OCI-LY1 (cell line): ENCODE measurements around the gene USP7.
"Not testable (repeated sequence)": the region's sequence is repeated elsewhere in the genome, so short reads cannot be mapped to it uniquely, and the experiment has no call there.

ENCODE experiments used
- H2AFZ ChIP-seq: fragments of 200-600 bp; sonication (generic), shearing (Covaris generic); 2 replicates; pipeline ENCODE4 v1.6.0; 2014; ENCODE audit warnings: antibody characterized with exemption, mild to moderate bottlenecking, low read length
- H3F3A ChIP-seq: fragments of 200-600 bp; sonication (generic), shearing (Covaris generic); 2 replicates; pipeline ENCODE4 v1.6.0; 2014; ENCODE audit warnings: mild to moderate bottlenecking, antibody characterized with exemption, low read length, moderate library complexity; ENCODE audit not compliant: insufficient read depth
- H3K27ac ChIP-seq: fragments of 200-600 bp; sonication (generic); 2 replicates; pipeline ENCODE4 v1.5.1; 2014; ENCODE audit warnings: low read length, mixed run types, mild to moderate bottlenecking, low read depth; ENCODE audit not compliant: poor library complexity, severe bottlenecking
- H3K27me3 ChIP-seq: fragments of 200-600 bp; sonication (generic); 2 replicates; pipeline ENCODE4 v1.6.0; 2014; ENCODE audit warnings: antibody characterized with exemption, mild to moderate bottlenecking, low read length, moderate library complexity; ENCODE audit not compliant: insufficient read depth
- H3K36me3 ChIP-seq: fragments of 200-600 bp; sonication (generic); 2 replicates; pipeline ENCODE4 v1.6.1; 2014; ENCODE audit warnings: mild to moderate bottlenecking, antibody characterized with exemption, low read length, moderate library complexity, mixed read lengths; ENCODE audit not compliant: insufficient read depth
- H3K4me1 ChIP-seq: fragments of 200-600 bp; sonication (generic); 2 replicates; pipeline ENCODE4 v1.5.1; 2014; ENCODE audit warnings: mild to moderate bottlenecking, low read length, moderate library complexity; ENCODE audit not compliant: insufficient read depth, severe bottlenecking
- H3K4me2 ChIP-seq: fragments of 200-600 bp; sonication (generic), shearing (Covaris generic); 2 replicates; pipeline ENCODE4 v1.6.1; 2014; ENCODE audit warnings: low read length
- H3K4me3 ChIP-seq: fragments of 200-600 bp; sonication (generic); 2 replicates; pipeline ENCODE4 v1.5.1; 2014; ENCODE audit warnings: low read length, low read depth, mild to moderate bottlenecking, mixed read lengths; ENCODE audit not compliant: poor library complexity, severe bottlenecking
- H3K79me2 ChIP-seq: fragments of 200-600 bp; shearing (Covaris generic); 2 replicates; pipeline ENCODE4 v1.6.1; 2016; ENCODE audit warnings: mixed run types, low read length, mixed read lengths; ENCODE audit not compliant: insufficient read depth
- H3K9ac ChIP-seq: fragments of 200-600 bp; sonication (generic), shearing (Covaris generic); 2 replicates; pipeline ENCODE4 v1.6.1; 2014; ENCODE audit warnings: mild to moderate bottlenecking, low read length, mixed read lengths
- H3K9me2 ChIP-seq: fragments of 200-600 bp; sonication (generic), shearing (Covaris generic); 2 replicates; pipeline ENCODE4 v1.6.1; 2014; ENCODE audit warnings: low read depth, mild to moderate bottlenecking, low read length, mixed read lengths
- H3K9me3 ChIP-seq: fragments of 200-600 bp; shearing (Covaris generic); 2 replicates; pipeline ENCODE4 v1.6.1; 2014; ENCODE audit warnings: low read length, mixed read lengths
- H4K20me1 ChIP-seq: fragments of 200-600 bp; sonication (generic), shearing (Covaris generic); 2 replicates; pipeline ENCODE4 v1.6.0; 2016; ENCODE audit warnings: mild to moderate bottlenecking, low read length; ENCODE audit not compliant: insufficient read depth
- EZH2 ChIP-seq: fragments of 200-600 bp; sonication (generic), shearing (Covaris generic); IDR thresholded peaks from 2 replicates; pipeline ENCODE4 v1.8.0; 2017; ENCODE audit warnings: borderline replicate concordance, mixed run types, mild to moderate bottlenecking, antibody characterized with exemption, low read length, moderate library complexity, mixed read lengths
- TF ChIP-seq, protein P1 (sequence below): fragments of 200-600 bp; sonication (generic), shearing (Covaris generic); IDR thresholded peaks from 2 replicates; pipeline ENCODE4 v1.5.1; 2017; ENCODE audit warnings: mild to moderate bottlenecking, antibody characterized with exemption, low read length, moderate library complexity, mixed read lengths

The USP7 gene

DNA sequence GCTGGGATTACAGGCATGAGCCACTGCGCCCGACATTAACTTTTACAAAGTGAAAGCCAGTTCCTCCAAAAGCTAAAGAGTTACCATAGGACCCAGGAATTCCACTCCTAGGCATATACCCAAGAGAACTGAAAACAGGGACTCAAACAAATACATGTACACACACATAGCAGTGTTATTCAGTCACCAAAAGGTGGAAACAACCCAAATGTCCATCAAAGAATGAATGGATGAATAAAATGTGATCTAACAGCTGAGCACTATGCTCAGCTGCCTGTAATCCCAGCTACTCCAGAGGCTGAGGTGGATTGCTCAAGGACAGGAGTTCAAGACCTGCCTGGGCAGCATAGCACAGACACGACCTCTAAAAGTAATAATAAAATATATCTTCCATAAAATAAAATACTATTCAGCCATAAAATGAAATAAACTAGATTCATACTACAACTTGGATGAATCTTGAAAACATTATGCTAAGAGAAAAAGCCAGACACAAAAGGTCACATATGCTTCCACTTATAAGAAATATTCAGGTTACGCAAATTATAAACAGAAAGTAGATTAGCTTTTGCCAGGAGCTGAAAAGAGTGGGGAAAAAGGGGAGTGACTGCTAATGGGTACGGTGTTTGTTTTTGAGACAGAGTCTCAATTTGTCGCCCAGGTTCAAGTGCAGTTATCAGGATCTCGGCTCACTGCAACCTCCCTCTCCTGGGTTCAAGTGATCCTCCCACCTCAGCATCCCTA, 9.3 kb upstream of the USP7 start:
- H3K27me3 ChIP-seq = no peaks in the 10 kb centered on the region
- TF ChIP-seq EZH2 = no peak
- TF ChIP-seq, protein P1, sequence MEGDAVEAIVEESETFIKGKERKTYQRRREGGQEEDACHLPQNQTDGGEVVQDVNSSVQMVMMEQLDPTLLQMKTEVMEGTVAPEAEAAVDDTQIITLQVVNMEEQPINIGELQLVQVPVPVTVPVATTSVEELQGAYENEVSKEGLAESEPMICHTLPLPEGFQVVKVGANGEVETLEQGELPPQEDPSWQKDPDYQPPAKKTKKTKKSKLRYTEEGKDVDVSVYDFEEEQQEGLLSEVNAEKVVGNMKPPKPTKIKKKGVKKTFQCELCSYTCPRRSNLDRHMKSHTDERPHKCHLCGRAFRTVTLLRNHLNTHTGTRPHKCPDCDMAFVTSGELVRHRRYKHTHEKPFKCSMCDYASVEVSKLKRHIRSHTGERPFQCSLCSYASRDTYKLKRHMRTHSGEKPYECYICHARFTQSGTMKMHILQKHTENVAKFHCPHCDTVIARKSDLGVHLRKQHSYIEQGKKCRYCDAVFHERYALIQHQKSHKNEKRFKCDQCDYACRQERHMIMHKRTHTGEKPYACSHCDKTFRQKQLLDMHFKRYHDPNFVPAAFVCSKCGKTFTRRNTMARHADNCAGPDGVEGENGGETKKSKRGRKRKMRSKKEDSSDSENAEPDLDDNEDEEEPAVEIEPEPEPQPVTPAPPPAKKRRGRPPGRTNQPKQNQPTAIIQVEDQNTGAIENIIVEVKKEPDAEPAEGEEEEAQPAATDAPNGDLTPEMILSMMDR = no peak

DNA sequence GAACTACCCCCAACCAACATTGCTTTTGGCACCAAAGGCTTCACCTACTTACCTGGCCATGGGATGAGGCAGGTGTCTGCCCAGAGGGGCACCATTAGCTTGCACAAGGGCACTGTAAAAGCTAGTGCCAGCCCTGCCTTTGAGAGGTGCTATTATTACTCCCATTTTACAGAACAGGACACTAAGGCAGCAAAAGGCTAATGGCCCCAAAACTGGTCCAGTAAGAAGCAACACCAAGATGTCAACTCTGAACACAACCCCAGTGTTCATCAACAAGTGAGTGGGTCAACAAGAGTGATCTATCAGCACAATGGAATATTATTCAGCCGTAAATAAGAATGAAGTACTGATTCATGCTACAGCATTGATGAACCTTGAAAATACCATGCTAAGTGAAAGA, 7.7 kb upstream of the USP7 start:
- no peaks in the 10 kb centered on the region for H3K27me3 ChIP-seq
- no peaks in the 10 kb centered on the region for H3F3A ChIP-seq
- H3K4me3 ChIP-seq = no peak overlapping the region
- no peaks in the 10 kb centered on the region for H3K4me1 ChIP-seq
- no peaks in the 10 kb centered on the region for H3K9me3 ChIP-seq
- H3K79me2 ChIP-seq = no peaks in the 10 kb centered on the region
- H3K27ac ChIP-seq = no peak overlapping the region
- H2AFZ ChIP-seq = no peak overlapping the region
- H3K4me2 ChIP-seq = no peak overlapping the region
- no peak overlapping the region for H3K9ac ChIP-seq
- H3K9me2 ChIP-seq = no peaks in the 10 kb centered on the region
- H3K36me3 ChIP-seq = no peaks in the 10 kb centered on the region; the same call in 1 of the 2 replicates
- no peaks in the 10 kb centered on the region for H4K20me1 ChIP-seq
- TF ChIP-seq, protein P1 = no peak
- TF ChIP-seq EZH2 = no peak

More for the DNA sequence above, 9.3 kb upstream of the USP7 start:
- no peak overlapping the region for H2AFZ ChIP-seq
- no peak overlapping the region for H3K4me3 ChIP-seq
- no peaks in the 10 kb centered on the region for H3F3A ChIP-seq
- H3K9me3 ChIP-seq = no peaks in the 10 kb centered on the region
- no peaks in the 10 kb centered on the region; the same call in 1 of the 2 replicates for H3K36me3 ChIP-seq
- no peak overlapping the region for H3K4me2 ChIP-seq
- H3K4me1 ChIP-seq = no peaks in the 10 kb centered on the region
- H3K79me2 ChIP-seq = no peaks in the 10 kb centered on the region
- H4K20me1 ChIP-seq = no peaks in the 10 kb centered on the region
- no peak overlapping the region for H3K9ac ChIP-seq
- no peak overlapping the region for H3K27ac ChIP-seq
- H3K9me2 ChIP-seq = no peaks in the 10 kb centered on the region

DNA sequence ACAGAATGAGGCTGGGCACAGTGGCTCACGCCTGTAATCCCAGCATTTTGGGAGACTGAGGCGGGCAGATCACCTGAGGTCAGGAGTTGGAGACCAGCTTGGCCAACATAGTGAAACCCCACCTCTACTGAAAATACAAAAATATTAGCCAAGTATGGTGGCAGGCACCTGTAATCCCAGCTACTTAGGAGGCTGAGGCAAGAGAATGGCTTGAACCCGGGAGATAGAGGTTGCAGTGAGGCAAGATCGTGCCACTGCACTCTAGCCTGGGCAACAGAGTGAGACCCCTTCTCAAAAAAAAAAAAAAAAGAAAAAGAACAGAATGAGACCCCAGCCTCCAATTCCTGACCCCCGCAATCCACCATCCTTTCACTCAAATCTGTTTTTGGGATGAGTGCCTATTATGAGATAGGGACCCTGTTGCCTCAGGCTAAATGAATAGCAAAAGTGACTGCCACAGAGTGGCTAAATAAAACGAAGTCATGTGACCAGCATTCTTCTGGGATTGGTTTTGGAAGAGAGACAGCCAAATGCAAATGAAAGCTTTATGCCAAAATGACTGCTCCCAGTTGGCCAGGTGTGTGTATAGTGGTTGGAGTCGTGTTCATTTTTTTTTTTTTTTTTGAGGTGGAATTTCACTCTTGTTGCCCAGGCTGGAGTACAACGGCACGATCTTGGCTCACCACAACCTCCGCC, 5.6 kb upstream of the USP7 start:
- H3K9me3 ChIP-seq, H3K27ac ChIP-seq, H3K4me2 ChIP-seq, H3K79me2 ChIP-seq, H2AFZ ChIP-seq, H3F3A ChIP-seq, H3K9ac ChIP-seq, H3K4me1 ChIP-seq, H3K27me3 ChIP-seq, H4K20me1 ChIP-seq, H3K9me2 ChIP-seq, H3K36me3 ChIP-seq, H3K4me3 ChIP-seq: not testable (repeated sequence)

GRCh38 chr16:8968054-8968453, 4.3 kb upstream of the USP7 start:
- not testable (repeated sequence) for H3K27me3 ChIP-seq, H3K4me2 ChIP-seq, H2AFZ ChIP-seq, H3K9me2 ChIP-seq, H3K4me1 ChIP-seq, H3K79me2 ChIP-seq, H3F3A ChIP-seq, H3K27ac ChIP-seq, H3K4me3 ChIP-seq, H3K36me3 ChIP-seq, H4K20me1 ChIP-seq, H3K9me3 ChIP-seq, H3K9ac ChIP-seq
